Esophagus mucosa (tissue), 1 donor: Measurements from ENCODE around the gene AOPEP. TPM values are rescaled to one million over a fixed set of nuclear protein-coding genes. Genes with fewer than 3 reads are reported as not detected.
A peak's percentile ranks its signal among the peaks of the same experiment; 100 is the strongest.

Experiments
- ATAC-seq: fragments of 200-7000 bp; cut with Tn5 transposase; one replicate; pipeline ENCODE4 v1.9.1; 2020
- total RNA-seq: library from RNA; stranded (reverse); gene quantifications from one replicate; pipeline ENCODE4 v1.2.4, GENCODE V29; 2023
- donor health status: DM: yes; HTN: yes; CAD: no.

Gene AOPEP
- total RNA-seq, 1 donor from 2014 or later: 113 TPM

- ATAC-seq: no peak
These were observed 35.0 kb downstream of the AOPEP start for GRCh38 chr9:94761481-94761880.

DNA sequence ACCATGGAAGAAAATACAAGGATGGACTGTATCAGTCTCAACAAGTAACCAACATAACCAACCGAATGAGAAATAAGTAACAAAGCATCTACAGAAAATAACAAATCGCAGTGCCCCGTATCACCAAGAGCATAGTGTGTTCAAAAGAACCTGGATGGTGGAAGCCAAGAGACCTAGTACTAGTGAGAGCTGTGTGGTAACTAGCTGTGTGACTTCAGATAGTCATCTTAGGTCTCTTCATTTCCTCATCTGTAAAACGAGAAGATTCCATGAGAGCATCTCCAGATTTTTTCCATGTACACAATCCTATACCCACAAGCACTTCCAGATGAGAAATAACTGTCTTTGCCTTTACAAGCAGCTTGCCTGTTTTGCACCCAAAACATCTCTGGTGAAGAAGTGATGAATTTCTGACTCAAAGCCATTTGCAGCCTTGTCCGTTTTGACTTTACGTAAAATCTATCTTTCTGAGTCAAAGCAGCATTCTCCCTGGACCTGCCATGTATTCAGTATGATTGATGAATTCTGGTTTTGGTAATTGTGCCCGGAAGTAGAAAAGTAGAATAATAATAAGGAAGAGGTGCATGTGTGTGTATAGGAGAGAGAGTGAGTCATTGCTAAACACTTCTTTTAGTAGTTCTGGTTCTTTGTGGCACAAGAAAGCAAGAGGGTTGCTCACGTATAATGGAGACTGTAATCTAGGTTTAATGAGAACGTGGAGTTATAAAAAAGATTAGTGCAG lies 41.0 kb downstream of the AOPEP start:
- peak; percentile 80 for ATAC-seq

DNA sequence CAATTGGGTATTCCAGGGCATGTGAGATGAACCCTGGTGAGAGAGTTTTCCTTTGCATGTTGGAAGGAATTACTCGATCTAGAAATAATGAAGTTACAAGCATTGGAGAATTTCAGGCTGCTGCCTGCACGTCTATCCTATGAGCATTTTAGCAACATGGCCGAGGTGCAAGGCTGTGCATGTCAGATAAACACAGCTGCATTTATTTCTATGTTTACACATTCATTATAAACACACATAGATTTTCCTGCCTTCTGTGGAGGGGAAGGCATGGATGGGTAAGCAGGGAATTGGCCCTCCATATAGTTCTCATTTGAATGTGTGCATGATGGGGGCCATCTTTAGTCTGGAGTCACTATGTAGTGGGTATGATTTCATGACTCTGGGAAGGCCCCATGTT lies 42.3 kb downstream of the AOPEP start:
- ATAC-seq: no peak

- no peak for ATAC-seq
These were observed 43.8 kb downstream of the AOPEP start for GRCh38 chr9:94770334-94770733.

- ATAC-seq: no peak
These were observed 44.6 kb downstream of the AOPEP start for GRCh38 chr9:94771096-94771495.

GRCh38 chr9:94772144-94772543 lies 45.6 kb downstream of the AOPEP start:
- ATAC-seq: no peak

- ATAC-seq: no peak
These were observed 46.3 kb downstream of the AOPEP start for GRCh38 chr9:94772639-94773303.

GRCh38 chr9:94773655-94774054 lies 47.2 kb downstream of the AOPEP start:
- no peak for ATAC-seq

DNA sequence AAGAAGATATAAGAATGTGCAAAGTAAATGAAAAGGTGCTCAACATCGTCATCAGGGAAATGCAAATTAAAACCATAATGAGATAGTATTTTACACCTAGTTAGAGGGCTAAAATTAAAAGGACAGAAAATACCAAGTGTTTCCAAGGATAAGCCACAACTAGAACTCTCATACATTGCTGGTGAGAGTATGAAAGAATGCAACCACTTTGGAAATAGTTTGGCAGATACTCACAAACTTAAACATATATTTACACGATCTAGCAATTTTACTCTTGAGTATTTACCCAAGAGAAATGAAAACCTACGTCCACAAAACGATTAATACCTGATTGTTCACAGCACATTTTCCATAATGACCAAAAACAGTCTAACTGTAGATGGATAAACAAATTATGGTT lies 51.5 kb downstream of the AOPEP start:
- ATAC-seq: no peak

DNA sequence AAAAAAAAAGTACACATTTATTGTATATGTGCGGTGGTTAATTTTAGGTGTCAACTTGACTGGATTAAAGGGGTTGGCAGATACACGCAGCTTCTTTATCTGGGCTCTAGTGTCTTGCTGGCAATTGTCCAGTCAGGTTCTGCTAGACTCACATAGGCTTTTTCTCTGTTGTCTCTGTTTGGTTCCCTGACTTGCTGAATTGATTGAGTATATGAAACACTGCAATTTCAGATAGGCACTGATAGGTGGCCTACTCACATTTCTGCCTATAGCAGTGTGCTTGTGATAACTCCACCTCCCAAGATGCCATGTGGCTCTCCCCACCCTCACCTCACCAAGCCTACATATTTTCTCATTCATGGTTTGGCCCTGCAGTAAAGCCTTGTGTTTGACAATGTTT lies 52.5 kb downstream of the AOPEP start:
- ATAC-seq: no peak

DNA sequence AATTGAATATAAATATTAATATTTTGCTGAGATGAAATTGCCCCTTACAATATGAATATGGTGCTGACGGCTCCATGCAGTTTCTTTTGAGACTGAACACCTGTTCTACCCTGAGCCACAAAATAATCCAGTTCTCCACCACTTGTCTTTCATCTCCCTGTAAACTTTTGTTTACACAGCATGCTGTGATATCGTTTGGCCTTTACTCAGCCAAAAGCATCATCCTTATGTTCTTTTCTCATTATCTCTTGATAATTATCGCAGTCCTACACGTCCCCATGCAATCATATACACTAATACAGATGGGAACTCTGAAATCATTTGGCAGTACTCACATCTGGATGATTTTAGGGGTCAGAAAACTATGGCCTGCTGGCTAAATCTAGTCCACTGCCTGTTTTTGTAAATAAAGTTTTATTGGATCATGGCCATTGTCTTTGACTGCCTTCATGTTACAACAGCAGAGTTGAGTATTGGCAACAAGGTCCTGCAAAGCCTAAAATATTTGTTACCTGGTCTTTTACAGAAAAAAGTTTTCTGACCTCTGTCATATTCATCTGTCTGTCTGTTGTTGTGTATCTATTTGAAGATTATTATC lies 53.3 kb downstream of the AOPEP start:
- ATAC-seq: no peak

DNA sequence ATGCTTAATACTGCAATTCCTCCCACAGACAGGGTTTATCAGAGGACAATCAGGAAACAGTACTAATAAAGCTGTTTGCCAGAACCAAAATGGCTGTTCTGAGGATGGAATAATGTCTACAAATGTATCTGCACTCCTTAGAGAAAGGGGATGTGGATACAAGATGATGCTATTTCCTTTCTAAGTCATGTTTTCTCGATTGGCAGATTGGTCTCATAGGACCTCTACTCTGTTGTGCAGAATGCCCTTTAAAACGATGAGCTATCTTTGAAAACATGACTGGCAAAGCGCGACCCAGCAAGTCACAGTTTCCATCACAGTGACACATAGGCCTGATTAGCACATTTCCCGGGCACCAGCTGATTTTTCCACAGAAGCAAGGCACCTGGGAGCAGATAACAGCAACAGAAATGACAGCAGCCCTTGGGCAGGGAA lies 54.0 kb downstream of the AOPEP start:
- no peak for ATAC-seq

DNA sequence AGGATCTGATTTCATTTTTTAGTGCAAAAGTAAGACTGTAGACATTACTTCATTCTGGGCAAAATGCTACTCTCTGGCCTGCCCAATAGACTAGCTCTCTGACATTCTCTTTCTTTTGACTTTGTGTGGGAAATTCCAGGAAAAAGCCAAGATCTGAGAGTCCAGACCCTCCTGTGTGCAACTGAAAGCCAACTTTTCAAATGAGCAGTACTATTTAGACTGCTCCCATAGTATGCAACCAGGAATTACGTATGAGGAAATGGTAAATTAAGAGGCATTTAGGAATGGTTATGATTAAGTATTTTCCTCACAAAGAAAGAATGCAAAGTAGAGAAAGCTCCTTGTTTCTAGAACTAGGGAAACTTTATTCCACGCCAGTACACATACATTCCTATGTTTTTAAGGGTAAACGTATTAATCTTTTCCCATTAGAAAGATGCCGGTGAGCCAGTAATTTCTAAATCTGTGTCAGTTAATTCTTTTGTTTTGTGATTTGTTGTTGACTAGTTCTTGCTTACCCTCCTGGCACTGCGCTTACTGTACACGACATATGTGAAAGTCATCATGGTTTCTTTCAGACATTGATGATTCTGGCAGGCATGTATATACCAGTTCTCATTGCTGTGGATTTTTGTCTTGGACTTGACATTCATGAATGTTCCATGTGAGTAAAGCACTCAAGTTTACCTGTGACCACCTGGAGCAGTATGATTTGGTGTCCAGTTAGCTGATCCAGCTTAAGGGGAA lies 56.0 kb downstream of the AOPEP start:
- ATAC-seq: no peak

GRCh38 chr9:94783102-94783682 lies 56.7 kb downstream of the AOPEP start:
- ATAC-seq: peak; percentile 96

- no peak for ATAC-seq
These were observed 57.4 kb downstream of the AOPEP start for GRCh38 chr9:94783928-94784327.

DNA sequence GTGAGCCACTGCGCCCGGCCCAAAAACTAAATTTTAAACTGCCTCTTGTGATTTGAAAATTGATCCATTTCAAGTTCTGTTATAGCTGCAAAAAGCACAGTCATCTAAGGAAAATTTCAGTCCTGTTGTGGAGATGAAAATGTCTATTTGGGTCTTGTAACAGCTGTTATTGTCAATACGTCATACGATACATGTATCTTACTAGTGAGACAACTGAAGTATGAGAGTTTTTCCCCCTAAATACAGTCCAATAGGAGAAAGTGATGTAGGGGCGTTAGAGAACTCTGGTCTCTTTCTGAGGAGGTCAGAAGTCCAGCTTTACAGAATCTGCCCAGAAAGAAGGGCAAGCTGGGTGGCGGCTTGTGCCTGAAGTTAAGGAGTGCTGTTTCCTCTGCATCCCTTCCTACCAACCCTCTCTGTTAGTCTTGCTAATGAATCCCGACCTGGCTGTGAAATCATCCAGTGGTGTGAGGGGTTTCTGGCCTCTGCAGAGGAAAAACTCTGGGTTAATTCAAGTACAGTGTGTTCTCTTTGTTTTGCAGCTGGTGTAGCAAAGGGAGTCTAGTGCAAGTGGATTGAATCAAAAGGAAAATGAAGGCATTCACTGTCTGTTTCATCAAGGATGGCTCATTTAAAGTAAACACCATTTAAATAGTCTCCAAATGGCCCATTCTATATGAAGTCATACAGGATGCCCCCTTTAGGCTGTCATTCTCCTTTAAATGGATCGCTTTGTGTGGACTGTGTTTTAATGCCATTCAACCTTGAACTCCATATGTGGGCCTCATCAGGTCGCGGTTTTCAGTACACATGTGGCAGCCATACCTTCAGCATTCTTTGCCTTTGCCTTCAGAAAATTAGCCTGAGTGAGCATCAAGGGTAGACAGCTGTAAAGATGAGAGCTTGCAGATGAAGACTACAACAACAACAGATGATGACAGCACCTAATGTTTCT lies 59.0 kb downstream of the AOPEP start:
- ATAC-seq: no peak

- no peak for ATAC-seq
These were observed 60.1 kb downstream of the AOPEP start for GRCh38 chr9:94786586-94786985.

GRCh38 chr9:94787266-94787665 lies 60.8 kb downstream of the AOPEP start:
- ATAC-seq: peak; percentile 21

DNA sequence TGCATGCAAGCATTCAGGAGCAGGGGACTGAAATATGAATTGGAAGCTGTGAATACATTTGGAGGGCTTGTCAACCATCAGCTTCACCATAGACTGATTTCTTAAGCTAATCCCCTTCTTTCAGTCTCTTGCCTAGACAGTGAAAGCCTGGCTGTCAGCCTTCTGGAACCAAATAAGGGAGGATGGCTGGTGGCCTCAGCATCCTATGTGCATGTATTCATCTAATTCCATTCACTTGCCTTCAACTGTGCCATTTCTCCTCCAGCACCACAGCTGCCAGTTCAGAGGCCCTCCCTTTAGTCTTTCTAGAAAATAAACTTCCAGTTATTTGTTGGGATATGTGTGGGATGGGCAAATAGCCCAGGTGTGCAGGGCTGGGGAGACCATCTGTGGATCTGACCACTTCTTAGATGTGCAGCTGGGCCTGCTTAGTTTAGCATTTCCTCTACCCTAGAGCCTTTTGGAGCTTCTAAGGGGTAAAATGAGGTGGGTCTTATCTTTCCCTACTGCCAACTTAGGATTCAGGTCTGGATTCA lies 62.1 kb downstream of the AOPEP start:
- no peak for ATAC-seq

DNA sequence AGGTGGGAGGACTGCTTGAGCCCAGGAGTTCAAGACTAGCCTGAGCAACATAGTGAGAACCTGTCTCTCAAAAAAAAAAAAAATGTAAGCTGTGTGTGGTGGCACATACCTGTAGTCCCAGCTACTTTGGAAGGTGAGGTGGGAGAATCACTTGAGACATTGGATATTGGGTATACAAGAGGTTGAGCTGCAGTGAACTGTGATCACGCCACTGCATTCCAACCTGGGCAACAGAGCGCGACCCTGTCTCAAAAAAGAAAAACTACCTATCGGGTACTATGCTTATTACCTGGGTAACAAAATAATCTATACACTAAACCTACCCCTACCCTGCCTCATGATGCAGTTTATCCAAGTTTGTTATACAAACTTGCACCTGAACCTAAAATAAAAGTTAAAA lies 64.9 kb downstream of the AOPEP start:
- ATAC-seq: no peak

DNA sequence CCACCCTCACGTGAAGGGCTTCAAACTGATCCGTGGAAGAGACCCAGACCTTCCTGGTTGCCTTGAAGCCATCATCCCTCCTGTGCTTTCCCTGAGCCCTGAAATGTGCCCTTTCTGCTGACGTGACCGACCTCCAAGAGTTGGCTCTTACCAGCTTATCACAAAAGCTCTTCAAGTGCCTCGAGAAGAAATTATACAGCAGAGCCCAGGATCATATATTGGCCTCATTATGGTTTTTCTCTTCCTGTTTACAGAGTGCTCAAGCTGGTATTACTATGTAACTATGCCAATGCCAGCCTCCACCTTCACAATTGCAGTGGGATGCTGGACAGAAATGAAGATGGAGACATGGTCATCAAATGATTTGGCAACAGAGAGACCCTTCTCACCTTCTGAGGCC lies 66.0 kb downstream of the AOPEP start:
- ATAC-seq: peak; percentile 48
